Left forelimb (tissue), 1 donor: ENCODE measurements around the gene PRKCE.
"Not testable (repeated sequence)": the region's sequence is repeated elsewhere in the genome, so short reads cannot be mapped to it uniquely, and the experiment has no call there.

Source experiments
- DNase-seq: peaks from one replicate; pipeline ENCODE4 v3.0.0-alpha.2; 2018; ENCODE audit warnings: low spot score

Gene PRKCE

GRCh38 chr2:46195819-46196218, 544.3 kb downstream of the PRKCE start:
- DNase-seq: peak; percentile 47

- DNase-seq: peak; percentile 34
Measured at GRCh38 chr2:46196871-46197462, 545.5 kb downstream of the PRKCE start.

- DNase-seq: peak; percentile 31
Measured at GRCh38 chr2:46197672-46198071, 546.2 kb downstream of the PRKCE start.

GRCh38 chr2:46198164-46198883, 546.8 kb downstream of the PRKCE start:
- DNase-seq: peak; percentile 17

- peak; percentile 62 for DNase-seq
Measured at GRCh38 chr2:46198966-46199365, 547.5 kb downstream of the PRKCE start.

GRCh38 chr2:46200100-46200690, 548.7 kb downstream of the PRKCE start:
- DNase-seq: peak; percentile 31

GRCh38 chr2:46200861-46201605, 549.6 kb downstream of the PRKCE start:
- peak; percentile 25 for DNase-seq

- DNase-seq: no peak
Measured at GRCh38 chr2:46202453-46202852, 551.0 kb downstream of the PRKCE start.

- DNase-seq: no peak
Measured at GRCh38 chr2:46202987-46203386, 551.5 kb downstream of the PRKCE start.

GRCh38 chr2:46203636-46204035, 552.2 kb downstream of the PRKCE start:
- DNase-seq: not testable (repeated sequence)

- no peak for DNase-seq
Measured at GRCh38 chr2:46207591-46207990, 556.1 kb downstream of the PRKCE start.

- DNase-seq: no peak
Measured at GRCh38 chr2:46208766-46209165, 557.3 kb downstream of the PRKCE start.

- DNase-seq: no peak
Measured at GRCh38 chr2:46210063-46210462, 558.6 kb downstream of the PRKCE start.

- no peak for DNase-seq
Measured at GRCh38 chr2:46211461-46211860, 560.0 kb downstream of the PRKCE start.

- no peak for DNase-seq
Measured at GRCh38 chr2:46213906-46214305, 562.4 kb downstream of the PRKCE start.

GRCh38 chr2:46216213-46216612, 564.7 kb downstream of the PRKCE start:
- DNase-seq: no peak

GRCh38 chr2:46223514-46223913, 572.0 kb downstream of the PRKCE start:
- not testable (repeated sequence) for DNase-seq

- no peak for DNase-seq
Measured at GRCh38 chr2:46225150-46225625, 573.7 kb downstream of the PRKCE start.

GRCh38 chr2:46225730-46226129, 574.3 kb downstream of the PRKCE start:
- no peak for DNase-seq

- DNase-seq: no peak
Measured at GRCh38 chr2:46226620-46227019, 575.1 kb downstream of the PRKCE start.

- DNase-seq: no peak
Measured at GRCh38 chr2:46227022-46227421, 575.5 kb downstream of the PRKCE start.

- no peak for DNase-seq
Measured at GRCh38 chr2:46227674-46228289, 576.3 kb downstream of the PRKCE start.
